Measurements from ENCODE around the gene MRPL52.

- TF ChIP-seq POLR2AphosphoS5 (IDR thresholded peaks at IDR 0.05; ENCODE audit: low read depth, low read length) (no peak), CTCF (IDR thresholded peaks at IDR 0.05) (no peak)
Observed at GRCh38 chr14:22878271-22879246, 48.9 kb downstream of the MRPL52 start.
